Measurements from ENCODE around the gene MYCT1. TPM values are rescaled to one million over a fixed set of nuclear protein-coding genes. Genes with fewer than 3 reads are reported as not detected.

The MYCT1 gene
- total RNA-seq, 1 donor from 2014 or later = not detected

DNA sequence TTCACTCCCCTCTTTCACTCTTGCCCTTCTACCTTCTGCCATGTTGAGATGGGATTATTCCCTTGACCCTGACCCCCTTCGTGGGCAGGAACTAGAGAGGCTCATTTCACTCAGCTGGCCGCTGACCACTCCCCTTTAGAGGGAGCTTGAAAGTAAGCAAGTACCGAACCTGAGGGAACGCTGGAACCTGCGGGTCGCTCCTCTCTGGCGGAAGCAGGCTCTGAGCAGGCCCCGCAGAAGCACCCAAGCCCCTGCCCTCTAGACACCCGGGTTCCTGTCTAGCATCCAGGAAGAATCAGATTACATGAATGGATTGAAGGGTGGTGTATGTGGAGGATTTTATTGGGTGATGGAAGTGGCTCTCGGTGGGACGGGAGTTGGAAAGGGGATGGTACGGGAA, 11.9 kb upstream of the MYCT1 start:
- Mint-ChIP-seq H3K9me3 (ENCODE audit: low read depth) (no peaks in the 10 kb centered on the region), H3K27me3 (peaks cover 12% of the 10 kb centered on the region), H3K27ac (no peak overlapping the region), H3K4me3 (ENCODE audit: low read depth) (no peak overlapping the region), H3K36me3 (ENCODE audit: insufficient read depth) (no peaks in the 10 kb centered on the region), H3K4me1 (ENCODE audit: low read depth) (peaks cover 20% of the 10 kb centered on the region)
- no peak for DNase-seq (ENCODE audit: low spot score, unreplicated experiment)
- TF ChIP-seq, protein P1, sequence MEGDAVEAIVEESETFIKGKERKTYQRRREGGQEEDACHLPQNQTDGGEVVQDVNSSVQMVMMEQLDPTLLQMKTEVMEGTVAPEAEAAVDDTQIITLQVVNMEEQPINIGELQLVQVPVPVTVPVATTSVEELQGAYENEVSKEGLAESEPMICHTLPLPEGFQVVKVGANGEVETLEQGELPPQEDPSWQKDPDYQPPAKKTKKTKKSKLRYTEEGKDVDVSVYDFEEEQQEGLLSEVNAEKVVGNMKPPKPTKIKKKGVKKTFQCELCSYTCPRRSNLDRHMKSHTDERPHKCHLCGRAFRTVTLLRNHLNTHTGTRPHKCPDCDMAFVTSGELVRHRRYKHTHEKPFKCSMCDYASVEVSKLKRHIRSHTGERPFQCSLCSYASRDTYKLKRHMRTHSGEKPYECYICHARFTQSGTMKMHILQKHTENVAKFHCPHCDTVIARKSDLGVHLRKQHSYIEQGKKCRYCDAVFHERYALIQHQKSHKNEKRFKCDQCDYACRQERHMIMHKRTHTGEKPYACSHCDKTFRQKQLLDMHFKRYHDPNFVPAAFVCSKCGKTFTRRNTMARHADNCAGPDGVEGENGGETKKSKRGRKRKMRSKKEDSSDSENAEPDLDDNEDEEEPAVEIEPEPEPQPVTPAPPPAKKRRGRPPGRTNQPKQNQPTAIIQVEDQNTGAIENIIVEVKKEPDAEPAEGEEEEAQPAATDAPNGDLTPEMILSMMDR (IDR thresholded peaks at IDR 0.05; ENCODE audit: unreplicated experiment) = no peak

DNA sequence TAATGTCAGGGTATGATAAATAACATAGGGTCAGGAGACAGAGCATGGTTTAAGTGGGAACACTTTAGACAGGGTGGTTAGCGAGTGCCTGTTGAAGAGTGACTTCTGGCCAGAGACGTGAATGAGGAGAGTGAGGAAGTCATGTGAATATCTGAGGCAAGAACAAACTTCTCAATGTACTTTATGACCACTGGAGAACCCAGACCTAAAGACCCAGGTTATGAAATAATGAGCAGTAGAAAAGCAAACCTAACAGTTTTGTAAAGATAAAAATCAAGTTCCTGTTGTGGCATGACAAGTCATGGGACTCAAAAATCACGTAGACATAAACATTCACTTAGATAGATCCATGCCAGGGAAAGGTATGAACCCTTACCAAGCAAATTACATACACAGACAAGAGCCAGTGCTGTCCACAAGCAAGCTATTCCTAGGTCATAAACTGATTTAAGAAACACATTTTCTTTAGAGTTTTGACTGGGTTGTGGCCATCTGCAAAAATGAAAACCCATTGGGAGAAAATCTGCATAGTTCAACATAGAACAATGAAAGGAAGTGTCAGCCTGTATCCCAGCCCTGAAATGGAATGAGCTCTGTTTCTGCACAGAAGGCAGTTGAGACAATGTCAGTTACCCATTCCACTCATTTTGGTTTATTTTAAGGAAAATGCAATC, 2.2 kb upstream of the MYCT1 start:
- H3K27me3 Mint-ChIP-seq = no peaks in the 10 kb centered on the region
- no peak overlapping the region for H3K4me3 Mint-ChIP-seq (ENCODE audit: low read depth)
- TF ChIP-seq, protein P1 (IDR thresholded peaks at IDR 0.05; ENCODE audit: unreplicated experiment) = no peak
- no peaks in the 10 kb centered on the region for H3K9me3 Mint-ChIP-seq (ENCODE audit: low read depth)
- DNase-seq (ENCODE audit: low spot score, unreplicated experiment) = no peak
- no peaks in the 10 kb centered on the region for H3K36me3 Mint-ChIP-seq (ENCODE audit: insufficient read depth)
- H3K4me1 Mint-ChIP-seq (ENCODE audit: low read depth) = no peaks in the 10 kb centered on the region
- no peak overlapping the region for H3K27ac Mint-ChIP-seq

DNA sequence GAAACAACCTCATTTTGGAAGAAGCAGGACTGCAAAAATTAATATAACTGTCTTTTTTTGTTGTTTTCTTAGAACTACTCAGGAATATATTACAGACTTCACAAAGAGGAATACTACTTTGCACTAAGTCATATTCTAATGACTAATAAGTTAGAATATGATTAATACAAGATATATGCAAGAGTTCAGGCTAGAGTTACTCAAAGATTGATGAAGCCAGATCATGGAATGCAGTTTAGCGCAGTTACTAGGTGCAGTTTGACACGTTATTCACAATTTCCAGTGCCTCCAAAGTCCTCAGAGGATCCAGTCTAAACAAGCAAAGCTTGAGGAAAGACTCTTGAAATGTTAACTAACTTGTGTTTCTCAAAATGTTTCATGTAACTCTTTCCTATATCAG, 1.2 kb upstream of the MYCT1 start:
- Mint-ChIP-seq H3K27ac (no peak overlapping the region), H3K27me3 (no peaks in the 10 kb centered on the region), H3K4me1 (ENCODE audit: low read depth) (no peaks in the 10 kb centered on the region), H3K9me3 (ENCODE audit: low read depth) (no peaks in the 10 kb centered on the region), H3K4me3 (ENCODE audit: low read depth) (no peak overlapping the region), H3K36me3 (ENCODE audit: insufficient read depth) (no peaks in the 10 kb centered on the region)
- TF ChIP-seq, protein P1 (IDR thresholded peaks at IDR 0.05; ENCODE audit: unreplicated experiment) = no peak
- DNase-seq (ENCODE audit: low spot score, unreplicated experiment) = no peak

DNA sequence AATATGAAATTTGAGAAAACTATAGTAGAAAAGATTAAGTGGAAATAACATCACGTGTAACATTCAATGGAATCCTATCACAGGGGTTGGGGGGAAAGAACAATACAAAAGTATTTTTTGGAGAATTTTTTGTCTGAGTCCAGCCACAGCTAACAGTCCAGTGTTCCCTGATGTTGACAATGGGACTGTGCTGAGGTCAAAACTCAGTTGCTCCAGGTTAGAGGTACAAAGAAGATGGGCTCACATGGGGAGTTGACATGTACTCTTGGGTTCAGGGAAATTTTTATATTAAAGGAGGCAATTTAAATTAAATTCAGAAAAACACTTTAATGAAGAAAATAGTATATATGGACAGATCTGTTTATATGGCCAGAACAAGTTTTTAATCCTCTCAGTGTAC, 995 bp downstream of the MYCT1 start:
- Mint-ChIP-seq H3K4me3 (ENCODE audit: low read depth) (no peak overlapping the region), H3K27me3 (no peaks in the 10 kb centered on the region), H3K36me3 (ENCODE audit: insufficient read depth) (no peaks in the 10 kb centered on the region), H3K9me3 (ENCODE audit: low read depth) (no peaks in the 10 kb centered on the region), H3K4me1 (ENCODE audit: low read depth) (no peaks in the 10 kb centered on the region), H3K27ac (no peak overlapping the region)
- DNase-seq (ENCODE audit: low spot score, unreplicated experiment) = no peak
- TF ChIP-seq, protein P1 (IDR thresholded peaks at IDR 0.05; ENCODE audit: unreplicated experiment) = no peak

DNA sequence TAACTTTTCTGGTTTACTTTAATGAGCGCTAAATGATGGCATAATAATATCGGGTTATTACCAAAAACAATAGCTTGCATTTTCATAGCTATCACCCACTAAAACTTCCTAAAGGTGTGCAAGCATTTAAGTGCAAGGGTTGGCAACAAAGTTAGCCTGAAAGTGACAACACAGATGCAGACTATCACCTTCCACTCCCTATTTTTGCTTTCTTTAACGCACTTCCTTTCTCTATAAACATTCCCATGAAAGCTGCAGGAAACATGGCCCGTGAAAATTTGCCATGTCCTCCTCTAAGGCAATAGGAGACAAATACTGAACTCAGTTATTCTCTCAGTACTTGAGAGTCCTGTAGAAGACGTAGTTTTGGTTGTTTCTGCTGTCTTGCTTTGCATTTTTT, 2.7 kb downstream of the MYCT1 start:
- Mint-ChIP-seq H3K9me3 (ENCODE audit: low read depth) (no peaks in the 10 kb centered on the region), H3K27ac (no peak overlapping the region), H3K27me3 (no peaks in the 10 kb centered on the region), H3K4me3 (ENCODE audit: low read depth) (no peak overlapping the region), H3K4me1 (ENCODE audit: low read depth) (no peaks in the 10 kb centered on the region), H3K36me3 (ENCODE audit: insufficient read depth) (no peaks in the 10 kb centered on the region)
- TF ChIP-seq, protein P1 (IDR thresholded peaks at IDR 0.05; ENCODE audit: unreplicated experiment) = no peak
- DNase-seq (ENCODE audit: low spot score, unreplicated experiment) = no peak
